ENCODE measurements around the gene CD86. TPM values are rescaled to one million over a fixed set of nuclear protein-coding genes. Genes with fewer than 3 reads are reported as not detected.
A peak's percentile ranks its signal among the peaks of the same experiment; 100 is the strongest.

Gene CD86
- polyA plus RNA-seq, 3 donors, result 75.7 to 321 (median 273) TPM

DNA sequence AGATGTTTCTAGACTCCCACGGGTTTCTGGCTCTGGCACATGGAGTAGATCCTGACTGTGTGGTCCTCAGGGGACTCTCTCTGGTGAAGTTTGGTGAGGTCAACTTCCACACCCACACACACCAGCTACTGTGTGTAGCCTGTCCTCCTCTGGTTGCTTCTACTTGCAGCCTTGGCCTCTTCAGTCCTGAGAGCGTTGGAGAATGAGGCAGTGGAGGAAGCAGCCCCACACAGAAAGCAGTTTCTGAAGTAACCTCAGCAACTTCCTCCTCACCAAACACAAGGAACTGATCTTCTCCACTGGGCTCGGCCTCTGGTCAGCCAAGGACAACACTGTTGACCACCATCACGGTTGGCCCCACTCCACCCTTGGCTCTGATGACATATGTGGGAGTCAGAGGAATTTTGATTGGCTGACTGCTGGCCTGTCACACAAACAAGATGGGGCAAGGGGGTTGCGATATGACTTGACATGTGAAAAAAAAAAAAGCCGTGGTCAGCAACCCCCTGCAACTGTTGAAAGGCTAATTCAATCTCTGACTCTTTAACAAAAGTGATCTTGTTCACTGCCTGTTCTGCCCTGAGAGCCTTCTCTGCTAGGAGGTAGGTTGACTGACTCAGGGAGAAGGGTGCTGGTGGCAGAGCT lies 19.6 kb downstream of the CD86 start:
- peaks cover 77% of the 10 kb centered on the region for H3K4me1 Mint-ChIP-seq
- Histone ChIP-seq H3K4me2 (replicated peaks; ENCODE audit: extremely low read depth, low read length, poor library complexity, severe bottlenecking) (peak overlapping the region; percentile 39), H3K27me3 (ENCODE audit: control insufficient read depth in 2 of 2, insufficient read depth in 2 of 2, low read length in 2 of 2) (no peaks in the 10 kb centered on the region), H3K9me3 (replicated peaks in 1 of 2; ENCODE audit: control insufficient read depth in 1 of 2, insufficient read depth in 1 of 2, low read length in 2 of 2) (no peaks in the 10 kb centered on the region), H2AFZ (ENCODE audit: insufficient read depth, low read depth, low read length, poor library complexity, severe bottlenecking) (peak overlapping the region; percentile 57), H3K36me3 (replicated peaks in 1 of 2; ENCODE audit: control insufficient read depth in 1 of 2, insufficient read depth in 2 of 2, low read length in 2 of 2) (peaks cover 0 to under 1% of the 10 kb centered on the region in 2 donors), H4K20me1 (ENCODE audit: insufficient read depth, low read length) (peaks cover 39% of the 10 kb centered on the region), H3K79me2 (ENCODE audit: insufficient read depth, low read length) (peaks cover 84% of the 10 kb centered on the region), H3K27ac (ENCODE audit: low read depth in 1 of 2, low read length in 2 of 2) (peak overlapping the region; percentile 69 to 91), H3K4me1 (ENCODE audit: control insufficient read depth in 1 of 2, insufficient read depth in 2 of 2, low read length in 2 of 2) (peaks cover 64 to 79% of the 10 kb centered on the region in 2 donors), H3K4me3 (replicated peaks in 1 of 3; ENCODE audit: low read depth in 2 of 3, low read length in 3 of 3) (peak overlapping the region in 1 of 3 experiments; percentile 39), H3K9ac (ENCODE audit: insufficient read depth, low read length, poor library complexity, severe bottlenecking) (peak overlapping the region; percentile 33)
- 7% methylated on average over 2 of the region's 6 CpGs for whole genome bisulfite sequencing (ENCODE audit: insufficient coverage)
- peak; percentile 92 to 94 (median 92) for DNase-seq
- intact Hi-C loops (cut with micrococcal nuclease), result no loop called here
- peaks cover 0 to 4% (median 0%) of the 10 kb centered on the region in 7 donors for H3K9me3 Mint-ChIP-seq
- peak overlapping the region in 1 of 2 donors; percentile 75 for H3K4me3 Mint-ChIP-seq
- H3K36me3 Mint-ChIP-seq, result peaks cover 27 to 32% of the 10 kb centered on the region in 2 donors
- TF ChIP-seq CTCF (IDR thresholded peaks at IDR 0.05), result no peak
- peak overlapping the region; percentile 97 to 99 (median 98) for H3K27ac Mint-ChIP-seq
- H3K27me3 Mint-ChIP-seq (ENCODE audit: low read depth in 3 of 3), result peaks cover 0 to 2% (median 2%) of the 10 kb centered on the region in 3 donors

- Histone ChIP-seq H3K27me3 (ENCODE audit: control insufficient read depth in 2 of 2, insufficient read depth in 2 of 2, low read length in 2 of 2) (no peaks in the 10 kb centered on the region), H2AFZ (ENCODE audit: insufficient read depth, low read depth, low read length, poor library complexity, severe bottlenecking) (no peak overlapping the region), H3K4me2 (replicated peaks; ENCODE audit: extremely low read depth, low read length, poor library complexity, severe bottlenecking) (peak overlapping the region; percentile 69), H3K4me1 (ENCODE audit: control insufficient read depth in 1 of 2, insufficient read depth in 2 of 2, low read length in 2 of 2) (peaks cover 59 to 64% of the 10 kb centered on the region in 2 donors), H4K20me1 (ENCODE audit: insufficient read depth, low read length) (peaks cover 57% of the 10 kb centered on the region), H3K79me2 (ENCODE audit: insufficient read depth, low read length) (peaks cover 84% of the 10 kb centered on the region), H3K36me3 (replicated peaks in 1 of 2; ENCODE audit: control insufficient read depth in 1 of 2, insufficient read depth in 2 of 2, low read length in 2 of 2) (peaks cover 3 to 20% of the 10 kb centered on the region in 2 donors), H3K27ac (ENCODE audit: low read depth in 1 of 2, low read length in 2 of 2) (peak overlapping the region; percentile 34 to 84), H3K4me3 (replicated peaks in 1 of 3; ENCODE audit: low read depth in 2 of 3, low read length in 3 of 3) (peak overlapping the region in 1 of 3 experiments; percentile 60), H3K9me3 (replicated peaks in 1 of 2; ENCODE audit: control insufficient read depth in 1 of 2, insufficient read depth in 1 of 2, low read length in 2 of 2) (no peaks in the 10 kb centered on the region), H3K9ac (ENCODE audit: insufficient read depth, low read length, poor library complexity, severe bottlenecking) (no peak overlapping the region)
- Mint-ChIP-seq H3K4me1 (peaks cover 69% of the 10 kb centered on the region), H3K27me3 (ENCODE audit: low read depth in 3 of 3) (peaks cover 0 to 4% (median 2%) of the 10 kb centered on the region in 3 donors), H3K27ac (peak overlapping the region; percentile 84 to 95 (median 93)), H3K4me3 (peak overlapping the region in 1 of 2 donors; percentile 28), H3K36me3 (peaks cover 43 to 49% of the 10 kb centered on the region in 2 donors), H3K9me3 (peaks cover 0 to 4% (median 0%) of the 10 kb centered on the region in 7 donors)
- 91% methylated on average over 1 of the region's 4 CpGs for WGBS (ENCODE audit: insufficient coverage)
- intact Hi-C loops (cut with micrococcal nuclease), result no loop called here
- DNase-seq, result peak in 2 of 3 donors; percentile 33 to 66
- no peak for TF ChIP-seq CTCF (IDR thresholded peaks at IDR 0.05)
These were observed 21.5 kb downstream of the CD86 start for GRCh38 chr3:122076491-122077292.

Measured in CD14-positive monocyte (primary cell).